HCT116 (cell line): Measurements from ENCODE around the gene EXD2.

Experiments used
- ATF3 ChIP-seq: IDR thresholded peaks from 2 replicates; pipeline ENCODE4 v1.6.1; 2012
- CBX3 ChIP-seq: IDR thresholded peaks from 2 replicates; pipeline ENCODE4 v1.6.1; 2012; ENCODE audit warnings: low read depth
- CEBPB ChIP-seq: IDR thresholded peaks from 2 replicates; pipeline ENCODE4 v1.6.1; 2012; ENCODE audit warnings: low read depth
- CTCF ChIP-seq, 3 experiments: fragments of 200-600 bp in 1 of 3; sonication (generic) in 1 of 3; IDR thresholded peaks in 2 of 3; conservative IDR thresholded peaks in 1 of 3; 2 replicates each; pipeline ENCODE4 v1.5.1; 2012 to 2017; ENCODE audit warnings: low read depth in 2 of 3, low read length in 2 of 3, antibody characterized with exemption in 1 of 3, borderline replicate concordance in 1 of 3, control low read depth in 1 of 3, mild to moderate bottlenecking in 1 of 3, mixed read lengths in 1 of 3, mixed run types in 1 of 3, moderate library complexity in 1 of 3; ENCODE audit not compliant: insufficient read depth in 1 of 3
- ELF1 ChIP-seq: IDR thresholded peaks from 2 replicates; pipeline ENCODE4 v1.6.1; 2012; ENCODE audit warnings: low read depth, borderline replicate concordance
- EZH2phosphoT487 ChIP-seq: fragments of 200-600 bp; IDR thresholded peaks from 2 replicates; pipeline ENCODE4 v1.6.1; 2018; ENCODE audit warnings: antibody characterized with exemption, borderline replicate concordance
- JUND ChIP-seq: IDR thresholded peaks from 2 replicates; pipeline ENCODE4 v1.6.1; 2012
- POLR2A ChIP-seq: IDR thresholded peaks from 2 replicates; pipeline ENCODE4 v1.7.0; 2011; ENCODE audit warnings: borderline replicate concordance; ENCODE audit not compliant: insufficient read depth, insufficient read length; ENCODE audit errors: extremely low read depth
- POLR2AphosphoS5 ChIP-seq: IDR thresholded peaks from 2 replicates; pipeline ENCODE4 v1.6.1; 2011; ENCODE audit warnings: mild to moderate bottlenecking, low read depth, low read length, moderate library complexity
- RAD21 ChIP-seq: IDR thresholded peaks from 2 replicates; pipeline ENCODE4 v1.6.1; 2012; ENCODE audit warnings: low read depth, mild to moderate bottlenecking
- SIN3A ChIP-seq: IDR thresholded peaks from 2 replicates; pipeline ENCODE4 v1.6.1; 2012; ENCODE audit warnings: low read depth
- SRF ChIP-seq: IDR thresholded peaks from 2 replicates; pipeline ENCODE4 v1.6.1; 2012; ENCODE audit warnings: low read depth
- YY1 ChIP-seq: IDR thresholded peaks from 2 replicates; pipeline ENCODE4 v1.6.1; 2011; ENCODE audit warnings: low read length, low read depth, moderate library complexity, mild to moderate bottlenecking; ENCODE audit not compliant: insufficient replicate concordance; ENCODE audit errors: extremely low read depth

GRCh38 chr14:69260861-69261564 is 69.7 kb downstream of the EXD2 start:
- TF ChIP-seq ELF1, result no peak
- peak; percentile 43 to 67 (median 64) for TF ChIP-seq CTCF (IDR thresholded peaks at IDR 0.05 in 2 of 3, conservative IDR thresholded peaks at IDR 0.05 in 1 of 3; ENCODE audit: borderline replicate concordance in 1 of 3, insufficient read depth in 1 of 3, low read depth in 2 of 3, low read length in 2 of 3)
- no peak for TF ChIP-seq POLR2AphosphoS5
- no peak for TF ChIP-seq JUND
- no peak for TF ChIP-seq POLR2A
- TF ChIP-seq YY1, result no peak
- no peak for TF ChIP-seq CBX3
- TF ChIP-seq ATF3, result no peak
- TF ChIP-seq EZH2phosphoT487, result no peak
- TF ChIP-seq SIN3A, result no peak
- no peak for TF ChIP-seq CEBPB
- peak; percentile 54 for TF ChIP-seq RAD21
- TF ChIP-seq SRF, result no peak
